WTC11 (cell line): ENCODE data around the gene HIF3A. TPM values are rescaled to one million over a fixed set of nuclear protein-coding genes. Genes with fewer than 3 reads are reported as not detected.

Source experiments
- ATAC-seq: fragments of 200-7000 bp; cut with Tn5 transposase; 2 replicates; pipeline ENCODE4 v1.10.0; 2021; ENCODE audit warnings: mild to moderate bottlenecking, moderate library complexity
- CTCF ChIA-PET: fragments of 300-600 bp; sonication (Branson Sonifier 250); formaldehyde crosslinking; loops from one replicate; lab custom pipeline; 2021; ENCODE audit warnings: antibody characterized with exemption; lab: Charles Lee
- POLR2A ChIA-PET: fragments of 350-600 bp; sonication (Branson Sonifier 250); formaldehyde crosslinking; loops from one replicate; lab custom pipeline; 2021; ENCODE audit warnings: antibody characterized with exemption; lab: Charles Lee
- DNase-seq: peaks from one replicate; pipeline ENCODE4 v3.0.0; 2021; ENCODE audit warnings: low spot score
- H3K27ac Mint-ChIP-seq: 2 replicates; pipeline ENCODE4 v1.8.0; 2021; ENCODE audit warnings: mixed read lengths
- H3K27me3 Mint-ChIP-seq: 2 replicates; pipeline ENCODE4 v1.8.0; 2021; ENCODE audit warnings: low read depth, mild to moderate bottlenecking, moderate library complexity, mixed read lengths
- H3K36me3 Mint-ChIP-seq: 2 replicates; pipeline ENCODE4 v1.8.0; 2021; ENCODE audit warnings: mixed read lengths
- H3K4me1 Mint-ChIP-seq: 2 replicates; pipeline ENCODE4 v1.8.0; 2022; ENCODE audit warnings: mixed read lengths
- H3K4me3 Mint-ChIP-seq: 2 replicates; pipeline ENCODE4 v1.8.0; 2021; ENCODE audit warnings: mild to moderate bottlenecking, moderate library complexity, mixed read lengths
- H3K9me3 Mint-ChIP-seq: 2 replicates; pipeline ENCODE4 v1.8.0; 2021; ENCODE audit warnings: mixed read lengths
- ATF1 ChIP-seq: sonication (generic); formaldehyde crosslinking; IDR thresholded peaks from 2 replicates; pipeline ENCODE4 v1.8.1; 2023; ENCODE audit warnings: mild to moderate bottlenecking, moderate library complexity, missing genetic modification reagents
- ATF3 ChIP-seq: sonication (generic); formaldehyde crosslinking; conservative IDR thresholded peaks from 2 replicates; pipeline ENCODE4 v1.8.1; 2022; ENCODE audit warnings: mild to moderate bottlenecking, missing genetic modification reagents
- E2F5 ChIP-seq: sonication (generic); formaldehyde crosslinking; IDR thresholded peaks from 2 replicates; pipeline ENCODE4 v1.8.1; 2022; ENCODE audit warnings: mild to moderate bottlenecking, moderate library complexity, missing genetic modification reagents
- ELF4 ChIP-seq: sonication (generic); formaldehyde crosslinking; IDR thresholded peaks from 2 replicates; pipeline ENCODE4 v1.8.1; 2022; ENCODE audit warnings: low read depth, mild to moderate bottlenecking, moderate library complexity, missing genetic modification reagents
- ERG ChIP-seq: fragments of 250-450 bp; sonication (Bioruptor Pico); IDR thresholded peaks from 2 replicates; pipeline ENCODE4 v1.8.0; 2021; ENCODE audit warnings: mild to moderate bottlenecking
- GRHL2 ChIP-seq: fragments of 250-450 bp; sonication (Bioruptor Pico); IDR thresholded peaks from 2 replicates; pipeline ENCODE4 v1.8.0; 2022; ENCODE audit warnings: mild to moderate bottlenecking, moderate library complexity; ENCODE audit not compliant: insufficient replicate concordance, severe bottlenecking
- JUN ChIP-seq: sonication (generic); formaldehyde crosslinking; IDR thresholded peaks from 2 replicates; pipeline ENCODE4 v1.8.0; 2023; ENCODE audit warnings: mild to moderate bottlenecking, missing genetic modification reagents
- NFATC4 ChIP-seq: fragments of 250-450 bp; sonication (Bioruptor Pico); IDR thresholded peaks from 2 replicates; pipeline ENCODE4 v1.9.0; 2021; ENCODE audit warnings: mild to moderate bottlenecking
- SMAD4 ChIP-seq: sonication (generic); formaldehyde crosslinking; IDR thresholded peaks from 2 replicates; pipeline ENCODE4 v1.8.0; 2022; ENCODE audit warnings: mild to moderate bottlenecking, missing genetic modification reagents
- TCF7 ChIP-seq: sonication (generic); formaldehyde crosslinking; IDR thresholded peaks from 2 replicates; pipeline ENCODE4 v1.8.0; 2022; ENCODE audit warnings: mild to moderate bottlenecking, low read depth, missing genetic modification reagents, moderate library complexity
- TEAD1 ChIP-seq: sonication (generic); formaldehyde crosslinking; IDR thresholded peaks from 2 replicates; pipeline ENCODE4 v1.8.0; 2022; ENCODE audit warnings: mild to moderate bottlenecking, missing genetic modification reagents
- TP53 ChIP-seq: sonication (generic); formaldehyde crosslinking; IDR thresholded peaks from 2 replicates; pipeline ENCODE4 v1.8.1; 2023; ENCODE audit warnings: mild to moderate bottlenecking, missing genetic modification reagents
- ZBTB43 ChIP-seq: sonication (generic); formaldehyde crosslinking; IDR thresholded peaks from 2 replicates; pipeline ENCODE4 v1.8.1; 2023; ENCODE audit warnings: mild to moderate bottlenecking, missing genetic modification reagents
- ZNF138 ChIP-seq: sonication (generic); formaldehyde crosslinking; conservative IDR thresholded peaks from 2 replicates; pipeline ENCODE4 v1.8.1; 2022; ENCODE audit warnings: mild to moderate bottlenecking, moderate library complexity, missing genetic modification reagents
- ZNF532 ChIP-seq: fragments of 250-450 bp; sonication (Bioruptor Pico); IDR thresholded peaks from 2 replicates; pipeline ENCODE4 v1.9.0; 2021; ENCODE audit warnings: mild to moderate bottlenecking, borderline replicate concordance
- ZSCAN18 ChIP-seq: fragments of 250-450 bp; sonication (Bioruptor Pico); IDR thresholded peaks from 2 replicates; pipeline ENCODE4 v2.1.2; 2022; ENCODE audit warnings: mild to moderate bottlenecking, moderate library complexity
- total RNA-seq: library from RNA; stranded (reverse); gene quantifications from 3 replicates; pipeline ENCODE4 v1.2.3, GENCODE V29; 2021

The HIF3A gene
- total RNA-seq, 1 experiment from 2014 or later = 31.8 TPM

- TF ChIP-seq ZSCAN18 (CRISPR knock-in tag) (no peak), ATF3 (CRISPR knock-in tag) (no peak), GRHL2 (no peak), TP53 (CRISPR knock-in tag) (no peak), ERG (CRISPR knock-in tag) (no peak), E2F5 (CRISPR knock-in tag) (no peak), NFATC4 (no peak)
Observed at GRCh38 chr19:46366620-46367292, 69.9 kb downstream of the HIF3A start (continued).

- Mint-ChIP-seq H3K9me3 (no peaks in the 10 kb centered on the region), H3K27me3 (no peaks in the 10 kb centered on the region), H3K4me1 (peaks cover 25% of the 10 kb centered on the region), H3K27ac (no peak overlapping the region), H3K4me3 (no peak overlapping the region), H3K36me3 (peaks cover 15% of the 10 kb centered on the region)
- DNase-seq (no peak), ATAC-seq (no peak)
- TF ChIP-seq SMAD4 (CRISPR knock-in tag) = no peak
- no peak for TF ChIP-seq ZBTB43
- TF ChIP-seq ZNF532 (CRISPR knock-in tag) = no peak
- no peak for TF ChIP-seq JUN
- TF ChIP-seq TCF7 = no peak
- TF ChIP-seq ELF4 (CRISPR knock-in tag) = no peak
- TF ChIP-seq ZNF138 (CRISPR knock-in tag) = no peak
- TF ChIP-seq ATF1 = no peak
- TF ChIP-seq TEAD1 = no peak
- POLR2A ChIA-PET = no interaction called here
- CTCF ChIA-PET = no interaction called here
Observed at GRCh38 chr19:46367426-46367825, 70.6 kb downstream of the HIF3A start.
